AG04449 (cell line): ENCODE results near the gene EPHA10.

Experiments used
- CTCF ChIA-PET: fragments of 350-600 bp; formaldehyde crosslinking; extraction: SDS; loops from one replicate; lab custom pipeline; 2021; ENCODE audit warnings: antibody characterized with exemption; lab: Yijun Ruan, JAX
- POLR2A ChIA-PET: fragments of 400-600, 350-600 bp; formaldehyde crosslinking; extraction: SDS; loops from one replicate; lab custom pipeline; 2020; ENCODE audit warnings: antibody characterized with exemption, inconsistent platforms; lab: Yijun Ruan, JAX
- DNase-seq: peaks from one replicate; pipeline ENCODE4 v3.0.0-alpha.2; 2010; ENCODE audit warnings: low read depth, low spot score
- H3K4me3 ChIP-seq: 2 replicates; pipeline ENCODE4 v1.5.1; 2011; ENCODE audit warnings: low read depth, mild to moderate bottlenecking, control low read depth, low read length
- TF ChIP-seq, protein P1 (sequence below): IDR thresholded peaks from one replicate; pipeline ENCODE4 v1.5.1; 2011; ENCODE audit warnings: mild to moderate bottlenecking, moderate library complexity, low read length, control low read depth, inconsistent platforms; ENCODE audit not compliant: insufficient read depth; ENCODE audit errors: missing control alignments

EPHA10 gene

DNA sequence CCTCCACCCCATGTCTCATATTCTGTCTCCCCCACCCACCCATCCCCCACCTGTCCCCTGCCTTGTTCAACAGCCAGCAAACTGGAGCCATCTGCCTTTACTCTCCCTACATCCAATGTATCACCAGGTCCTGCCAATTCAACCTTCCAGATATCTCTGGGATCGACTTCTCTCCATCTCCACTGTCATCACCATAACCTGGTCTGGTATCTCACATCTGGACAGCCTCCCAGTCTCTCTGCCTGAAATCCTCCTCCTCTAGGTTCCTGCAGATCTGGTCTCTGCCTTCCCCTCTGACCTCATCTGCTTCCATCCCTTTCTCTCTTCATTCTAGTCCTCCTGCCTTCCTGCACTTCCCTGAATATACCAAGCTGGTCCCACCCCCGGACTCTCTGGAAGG, 94.8 kb downstream of the EPHA10 start:
- no peak for DNase-seq
- H3K4me3 ChIP-seq = no peak overlapping the region
- CTCF ChIA-PET = interaction anchor here (18.6 kb wide), 1 partner anchor 68 kb away, joined by 382 read pairs; the partner anchor contains the start of gene GNL2
- POLR2A ChIA-PET = no interaction called here
- TF ChIP-seq, protein P1, sequence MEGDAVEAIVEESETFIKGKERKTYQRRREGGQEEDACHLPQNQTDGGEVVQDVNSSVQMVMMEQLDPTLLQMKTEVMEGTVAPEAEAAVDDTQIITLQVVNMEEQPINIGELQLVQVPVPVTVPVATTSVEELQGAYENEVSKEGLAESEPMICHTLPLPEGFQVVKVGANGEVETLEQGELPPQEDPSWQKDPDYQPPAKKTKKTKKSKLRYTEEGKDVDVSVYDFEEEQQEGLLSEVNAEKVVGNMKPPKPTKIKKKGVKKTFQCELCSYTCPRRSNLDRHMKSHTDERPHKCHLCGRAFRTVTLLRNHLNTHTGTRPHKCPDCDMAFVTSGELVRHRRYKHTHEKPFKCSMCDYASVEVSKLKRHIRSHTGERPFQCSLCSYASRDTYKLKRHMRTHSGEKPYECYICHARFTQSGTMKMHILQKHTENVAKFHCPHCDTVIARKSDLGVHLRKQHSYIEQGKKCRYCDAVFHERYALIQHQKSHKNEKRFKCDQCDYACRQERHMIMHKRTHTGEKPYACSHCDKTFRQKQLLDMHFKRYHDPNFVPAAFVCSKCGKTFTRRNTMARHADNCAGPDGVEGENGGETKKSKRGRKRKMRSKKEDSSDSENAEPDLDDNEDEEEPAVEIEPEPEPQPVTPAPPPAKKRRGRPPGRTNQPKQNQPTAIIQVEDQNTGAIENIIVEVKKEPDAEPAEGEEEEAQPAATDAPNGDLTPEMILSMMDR = no peak

- ChIA-PET POLR2A (no interaction called here), CTCF (interaction anchor here (0.6 to 3.5 kb wide), 2 partner anchors 15 to 18 kb away, joined by 3 to 21 read pairs; no protein-coding TSS in a partner anchor)
- H3K4me3 ChIP-seq = no peak overlapping the region
- TF ChIP-seq, protein P1 = no peak
- no peak for DNase-seq
These were observed 97.8 kb downstream of the EPHA10 start for GRCh38 chr1:37667023-37667671.

DNA sequence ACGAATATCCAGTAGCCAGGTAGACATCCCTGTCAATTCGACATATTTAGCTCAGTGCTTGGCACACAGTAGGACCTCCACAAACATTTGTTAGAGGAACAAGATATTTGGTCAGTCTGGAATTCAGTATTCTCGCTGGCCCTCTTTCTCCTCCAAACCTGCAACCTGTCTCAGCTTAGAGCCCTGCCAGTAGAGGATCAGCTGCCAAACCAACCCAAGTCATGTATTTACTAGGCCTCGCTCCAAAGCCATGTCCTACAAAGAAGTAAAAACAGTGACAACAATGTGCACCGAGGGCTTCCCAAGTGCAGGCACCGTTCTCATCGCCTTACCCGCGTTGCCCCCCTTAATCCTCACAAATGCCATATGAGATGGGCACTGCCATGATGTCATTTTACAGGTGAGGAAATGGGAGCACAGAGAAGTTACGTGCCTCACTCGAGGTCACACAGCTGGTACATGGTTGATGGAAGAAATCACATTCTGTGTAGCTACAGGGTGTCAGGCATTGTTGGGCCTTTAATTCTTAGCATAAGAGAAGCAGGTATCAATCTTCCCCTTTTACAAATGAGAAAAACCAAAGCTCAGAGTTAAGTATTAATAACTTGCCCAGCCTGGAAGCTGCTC, 98.6 kb downstream of the EPHA10 start:
- no peak for DNase-seq
- POLR2A ChIA-PET = no interaction called here
- TF ChIP-seq, protein P1 = no peak
- CTCF ChIA-PET = interaction anchor here (0.6 to 3.5 kb wide), 2 partner anchors 14 to 16 kb away, joined by 3 to 21 read pairs; no protein-coding TSS in a partner anchor
- H3K4me3 ChIP-seq = no peak overlapping the region
